Spinal cord (tissue), 10 donors: Measurements from ENCODE around the gene DMD. TPM values are rescaled to one million over a fixed set of nuclear protein-coding genes. Genes with fewer than 3 reads are reported as not detected.
A peak's percentile ranks its signal among the peaks of the same experiment; 100 is the strongest.

ENCODE experiments used
- DNase-seq, 6 donors: peaks; one replicate each; pipeline versions ENCODE4 v3.0.0 to v3.0.0-alpha.2; 2013 to 2015; ENCODE audit warnings: low spot score in 6 of 6, low read depth in 4 of 6
- H3K27ac ChIP-seq: one replicate; pipeline ENCODE4 v1.5.1; 2013; ENCODE audit warnings: low read depth, low read length, control low read depth
- H3K27me3 ChIP-seq: one replicate; pipeline ENCODE4 v1.6.1; 2013; ENCODE audit warnings: low read length; ENCODE audit not compliant: control insufficient read depth, insufficient read depth
- H3K36me3 ChIP-seq: one replicate; pipeline ENCODE4 v1.6.1; 2013; ENCODE audit warnings: low read length; ENCODE audit not compliant: control insufficient read depth, insufficient read depth
- H3K4me1 ChIP-seq: one replicate; pipeline ENCODE4 v1.6.1; 2013; ENCODE audit warnings: low read length; ENCODE audit not compliant: control insufficient read depth, insufficient read depth
- H3K4me3 ChIP-seq: one replicate; pipeline ENCODE4 v1.5.1; 2013; ENCODE audit warnings: low read depth, low read length, control low read depth
- H3K9me3 ChIP-seq: one replicate; pipeline ENCODE4 v1.6.1; 2013; ENCODE audit warnings: low read length; ENCODE audit not compliant: control insufficient read depth, insufficient read depth
- WGBS: methylation state at CpG from one replicate; pipeline ENCODE4 v1.1.5; 2013; ENCODE audit warnings: missing lambda C conversion rate; ENCODE audit not compliant: insufficient coverage; 5-methylcytosine and 5-hydroxymethylcytosine counted together
- polyA plus RNA-seq, 2 donors: library from polyadenylated mRNA; unstranded; fragments of 120-200 nt; gene quantifications; one replicate each; pipeline ENCODE4 v1.2.1, GENCODE V29; 2013; ENCODE audit not compliant: insufficient read length in 2 of 2
- total RNA-seq, 2 donors: library from RNA; depleted of rRNA in 1 of 2; stranded (reverse); fragments of 120-200 nt in 1 of 2; fragments of >200 nt in 1 of 2; gene quantifications; one replicate each; pipeline versions ENCODE4 v1.2.3 to v1.2.4, GENCODE V29; 2013 to 2014
- donor health status: healthy.

DMD gene
- total and polyA plus RNA-seq, 4 donors: 28.4 to 112 (median 41.9) TPM

DNA sequence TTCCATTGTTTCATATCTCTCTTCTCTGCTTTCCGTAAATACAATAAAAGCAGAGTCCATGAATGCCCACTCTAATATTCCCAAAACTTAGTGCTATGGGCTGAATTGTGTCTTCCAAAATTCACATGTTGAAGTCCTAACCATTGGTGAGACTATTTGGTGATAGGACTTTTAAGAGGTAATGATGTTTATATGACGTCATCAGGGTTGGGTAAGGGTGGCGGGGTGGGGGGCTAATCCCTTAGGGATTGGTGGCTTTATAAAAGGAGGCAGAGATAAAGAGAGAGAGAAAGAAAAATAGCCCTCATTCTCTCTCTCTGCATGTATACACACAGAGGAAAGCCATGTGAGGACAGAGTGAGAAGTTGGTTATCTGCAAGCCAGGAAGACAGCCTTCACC lies 722.2 kb downstream of the DMD start:
- H3K27me3 ChIP-seq: no peaks in the 10 kb centered on the region
- no peaks in the 10 kb centered on the region for H3K36me3 ChIP-seq
- WGBS: no CpG with 5 or more reads among the region's 3 CpGs
- H3K27ac ChIP-seq: no peak overlapping the region
- no peak overlapping the region for H3K4me3 ChIP-seq
- H3K4me1 ChIP-seq: no peaks in the 10 kb centered on the region
- H3K9me3 ChIP-seq: peaks cover 1% of the 10 kb centered on the region
- DNase-seq: no peak

DNA sequence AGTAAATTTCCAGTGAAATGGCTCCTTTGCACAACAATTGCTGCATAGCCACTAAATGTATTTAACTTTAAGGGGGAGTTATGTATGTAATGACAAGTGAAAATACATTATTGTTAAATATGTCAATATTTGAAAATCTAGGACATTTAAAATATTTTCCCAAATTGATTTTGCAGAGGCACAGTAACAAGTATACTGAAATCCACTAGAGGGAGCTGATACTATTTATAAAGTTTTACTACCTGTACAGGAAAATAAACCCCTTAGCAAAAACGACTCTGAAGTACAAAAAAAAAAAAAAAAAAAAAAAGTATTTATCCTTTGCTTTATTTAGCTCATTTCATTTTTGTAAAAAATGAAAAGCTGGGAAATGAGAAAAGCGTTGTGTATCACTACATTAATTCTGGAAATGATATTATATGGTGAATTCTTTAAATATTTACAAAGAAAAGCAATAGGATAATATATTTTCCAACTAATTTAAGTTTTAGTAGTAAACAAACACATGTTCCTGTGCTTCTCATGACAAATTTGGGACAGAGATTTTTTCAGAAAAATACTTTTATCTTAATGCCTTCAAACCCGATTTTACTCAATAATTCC lies 727.7 kb downstream of the DMD start:
- Histone ChIP-seq H3K27ac (no peak overlapping the region), H3K9me3 (peaks cover 1% of the 10 kb centered on the region), H3K27me3 (no peaks in the 10 kb centered on the region), H3K36me3 (no peaks in the 10 kb centered on the region), H3K4me3 (no peak overlapping the region), H3K4me1 (no peaks in the 10 kb centered on the region)
- peak in 2 of 6 donors; percentile 3 to 55 for DNase-seq
- no CpG with 5 or more reads among the region's 3 CpGs for WGBS

- Histone ChIP-seq H3K27ac (no peak overlapping the region), H3K36me3 (no peaks in the 10 kb centered on the region)
- WGBS: no CpG with 5 or more reads among the region's 2 CpGs
These were observed 731.3 kb downstream of the DMD start for GRCh38 chrX:32480019-32480418.

DNA sequence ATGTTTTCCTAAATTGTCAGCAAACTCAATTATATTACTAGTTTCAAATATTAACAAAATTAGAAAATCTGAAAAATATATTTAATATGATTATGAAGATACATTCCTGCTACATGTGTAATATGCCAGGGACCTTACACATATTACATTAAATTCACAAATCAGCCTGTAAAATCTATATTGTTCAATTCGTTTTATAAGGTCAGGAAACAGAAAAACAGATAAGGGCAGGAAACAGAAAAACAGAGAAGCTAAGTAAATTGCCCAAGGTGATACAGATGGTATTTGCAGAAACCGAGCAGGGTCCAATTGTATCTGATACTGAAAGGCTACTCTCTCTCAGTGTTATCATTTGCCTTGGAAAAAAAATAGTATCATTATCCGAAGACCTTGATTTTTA lies 739.0 kb downstream of the DMD start:
- Histone ChIP-seq H3K36me3 (no peaks in the 10 kb centered on the region), H3K27me3 (no peaks in the 10 kb centered on the region), H3K4me1 (no peaks in the 10 kb centered on the region), H3K4me3 (no peak overlapping the region), H3K27ac (no peak overlapping the region), H3K9me3 (no peaks in the 10 kb centered on the region)
- 83% methylated on average over 1 of the region's 3 CpGs for WGBS
- no peak for DNase-seq

More at GRCh38 chrX:32480019-32480418, 731.3 kb downstream of the DMD start:
- Histone ChIP-seq H3K4me1 (no peaks in the 10 kb centered on the region), H3K27me3 (no peaks in the 10 kb centered on the region), H3K4me3 (no peak overlapping the region), H3K9me3 (no peaks in the 10 kb centered on the region)
- no peak for DNase-seq

- no peaks in the 10 kb centered on the region for H3K36me3 ChIP-seq
- H3K4me3 ChIP-seq: no peak overlapping the region
- no CpG with 5 or more reads among the region's 2 CpGs for WGBS
- no peak overlapping the region for H3K27ac ChIP-seq
- H3K4me1 ChIP-seq: no peaks in the 10 kb centered on the region
- no peak for DNase-seq
- no peaks in the 10 kb centered on the region for H3K9me3 ChIP-seq
- H3K27me3 ChIP-seq: no peaks in the 10 kb centered on the region
These were observed 755.6 kb downstream of the DMD start for GRCh38 chrX:32455704-32456103.

- H3K27ac ChIP-seq: no peak overlapping the region
- DNase-seq: no peak
- no peaks in the 10 kb centered on the region for H3K9me3 ChIP-seq
- 80% methylated on average over 1 of the region's 3 CpGs for WGBS
- no peaks in the 10 kb centered on the region for H3K4me1 ChIP-seq
- H3K4me3 ChIP-seq: no peak overlapping the region
- H3K27me3 ChIP-seq: no peaks in the 10 kb centered on the region
- H3K36me3 ChIP-seq: no peaks in the 10 kb centered on the region
These were observed 759.2 kb downstream of the DMD start for GRCh38 chrX:32451954-32452695.

- no peak for DNase-seq
- Histone ChIP-seq H3K4me3 (no peak overlapping the region), H3K27ac (no peak overlapping the region), H3K4me1 (no peaks in the 10 kb centered on the region), H3K27me3 (no peaks in the 10 kb centered on the region), H3K9me3 (no peaks in the 10 kb centered on the region), H3K36me3 (no peaks in the 10 kb centered on the region)
- WGBS: 75% methylated on average over 2 of the region's 2 CpGs
These were observed 762.4 kb downstream of the DMD start for GRCh38 chrX:32448945-32449344.

- no peak for DNase-seq
- no peaks in the 10 kb centered on the region for H3K36me3 ChIP-seq
- H3K9me3 ChIP-seq: no peaks in the 10 kb centered on the region
- no peak overlapping the region for H3K4me3 ChIP-seq
- no peak overlapping the region for H3K27ac ChIP-seq
- WGBS: no CpG with 5 or more reads among the region's 1 CpG
- H3K4me1 ChIP-seq: no peaks in the 10 kb centered on the region
- H3K27me3 ChIP-seq: no peaks in the 10 kb centered on the region
These were observed 763.0 kb downstream of the DMD start for GRCh38 chrX:32448320-32448719.

DNA sequence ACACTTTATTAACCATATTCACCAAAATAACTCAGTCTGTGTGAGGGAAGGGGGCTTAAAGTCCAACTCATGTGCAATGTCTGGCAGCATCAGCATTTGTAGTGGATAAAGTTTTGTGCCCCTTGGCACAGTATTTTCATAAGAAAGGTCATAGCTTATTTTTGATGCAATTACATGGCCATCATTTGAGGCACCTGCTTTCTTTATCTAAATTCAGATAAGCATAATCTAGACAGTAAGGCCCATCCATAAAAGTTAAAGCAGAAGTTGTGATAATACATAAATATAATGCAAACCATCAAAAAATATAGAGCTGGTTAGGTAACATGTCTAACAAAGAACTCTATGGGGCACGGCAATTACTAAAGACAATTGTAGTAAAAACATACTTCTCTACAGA lies 763.7 kb downstream of the DMD start:
- no peak for DNase-seq
- Histone ChIP-seq H3K27me3 (no peaks in the 10 kb centered on the region), H3K27ac (no peak overlapping the region), H3K9me3 (no peaks in the 10 kb centered on the region), H3K36me3 (no peaks in the 10 kb centered on the region), H3K4me1 (no peaks in the 10 kb centered on the region), H3K4me3 (no peak overlapping the region)
- WGBS: no CpG with 5 or more reads among the region's 1 CpG

DNA sequence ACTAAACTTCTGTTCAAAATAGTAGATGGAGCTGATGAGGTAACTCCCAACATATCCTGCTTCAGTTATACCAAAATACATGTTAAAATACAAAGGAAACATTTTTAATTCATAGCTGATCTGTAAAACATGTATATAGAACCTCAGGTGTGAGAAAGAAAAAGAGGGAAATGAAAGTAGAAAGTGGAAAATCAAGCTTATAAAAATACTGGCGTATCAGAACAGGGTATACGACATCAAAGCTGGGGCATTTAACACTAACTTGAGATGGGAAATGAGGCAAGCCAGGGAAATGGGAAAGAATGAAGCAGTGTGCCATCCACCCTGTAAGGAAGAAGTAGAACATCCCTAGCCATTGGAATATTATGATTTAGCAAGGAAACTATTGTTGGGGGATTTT lies 767.5 kb downstream of the DMD start:
- 100% methylated on average over 2 of the region's 2 CpGs for WGBS
- Histone ChIP-seq H3K9me3 (no peaks in the 10 kb centered on the region), H3K4me1 (no peaks in the 10 kb centered on the region), H3K4me3 (no peak overlapping the region), H3K27ac (no peak overlapping the region), H3K27me3 (no peaks in the 10 kb centered on the region), H3K36me3 (no peaks in the 10 kb centered on the region)
- no peak for DNase-seq
